GM23248 (cell line): ENCODE measurements around the gene FRAT2.

Experiments
- EZH2 ChIP-seq: fragments of 200-600 bp; sonication (generic); IDR thresholded peaks from 2 replicates; pipeline ENCODE4 v1.6.1; 2018; ENCODE audit warnings: antibody characterized with exemption, mild to moderate bottlenecking; ENCODE audit not compliant: insufficient read depth, poor library complexity, severe bottlenecking
- EZH2phosphoT487 ChIP-seq: fragments of 200-600 bp; sonication (generic); IDR thresholded peaks from 2 replicates; pipeline ENCODE4 v1.6.1; 2018; ENCODE audit warnings: antibody characterized with exemption, moderate library complexity, mild to moderate bottlenecking, low read depth; ENCODE audit not compliant: insufficient read depth

DNA sequence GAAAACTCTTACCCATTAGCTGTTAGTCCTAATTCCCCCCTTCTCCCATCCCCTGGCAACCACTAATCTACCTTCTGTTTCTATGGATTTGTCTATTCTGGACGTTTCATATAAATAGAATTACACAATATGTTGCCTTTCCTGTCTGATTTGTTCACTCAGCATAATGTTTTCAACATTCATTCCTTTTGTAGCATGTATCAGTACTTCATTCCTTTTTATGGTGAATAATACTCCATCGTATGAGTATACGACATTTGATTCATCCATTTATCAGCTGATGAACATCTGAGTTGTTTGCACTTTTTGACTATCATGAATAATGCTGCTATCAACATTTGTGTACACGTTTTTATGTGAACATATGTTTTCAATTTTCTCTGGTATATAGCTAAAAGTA lies 19.9 kb downstream of the FRAT2 start:
- TF ChIP-seq EZH2 = no peak
- no peak for TF ChIP-seq EZH2phosphoT487
